ENCODE data around the gene RABGGTB. TPM values are rescaled to one million over a fixed set of nuclear protein-coding genes. Genes with fewer than 3 reads are reported as not detected.
A peak's percentile ranks its signal among the peaks of the same experiment; 100 is the strongest.
"Not testable (repeated sequence)": the region's sequence is repeated elsewhere in the genome, so short reads cannot be mapped to it uniquely, and the experiment has no call there.

RABGGTB gene
- total and polyA plus RNA-seq, 9 of the 15 experiments (the other 6 are each of a cell fraction or from before 2014, with no cell fraction given), result 148 to 354 (median 206) TPM

DNA sequence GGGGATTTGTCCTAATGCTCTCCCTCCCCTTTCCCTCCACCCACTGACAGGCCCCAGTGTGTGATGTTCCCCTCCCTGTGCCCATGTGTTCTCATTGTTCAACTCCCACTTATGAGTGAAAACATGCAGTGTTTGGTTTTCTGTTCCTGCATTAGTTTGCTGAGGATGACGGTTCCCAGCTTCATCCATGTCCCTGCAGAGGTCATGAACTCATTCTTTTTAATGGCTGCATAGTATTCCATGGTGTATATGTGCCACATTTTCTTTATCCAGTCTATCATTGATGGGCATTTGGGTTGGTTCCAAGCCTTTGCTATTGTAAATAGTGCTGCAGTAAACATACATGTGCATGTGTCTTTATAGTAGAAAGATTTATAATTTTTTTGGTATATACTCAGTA is 37.5 kb downstream of the RABGGTB start:
- H2AFZ ChIP-seq (ENCODE audit: low read depth, low read length); H3K36me3 ChIP-seq (ENCODE audit: control insufficient read depth, insufficient read depth, low read length); H3K4me1 ChIP-seq (replicated peaks in 1 of 2; ENCODE audit: control insufficient read depth in 2 of 2, insufficient read depth in 2 of 2, low read length in 2 of 2); DNase-seq (ENCODE audit: extremely low read depth in 1 of 4, low spot score in 3 of 4); H3K27ac ChIP-seq (ENCODE audit: extremely low read depth, low read depth, low read length); H3K9ac ChIP-seq (ENCODE audit: insufficient read depth in 1 of 2, low read depth in 2 of 2, low read length in 2 of 2); H3K79me2 ChIP-seq (ENCODE audit: control insufficient read depth, insufficient read depth, low read length); in situ Hi-C loops (cut with MboI); POLR2A ChIA-PET; ATAC-seq; H3K4me3 ChIP-seq; H3K4me2 ChIP-seq (ENCODE audit: insufficient read depth, low read length); H3K27me3 ChIP-seq (ENCODE audit: control insufficient read depth in 2 of 2, insufficient read depth in 2 of 2, low read length in 2 of 2); H3K9me1 ChIP-seq (ENCODE audit: control insufficient read depth, insufficient read depth, low read length); intact Hi-C loops (cut with micrococcal nuclease); CTCF ChIA-PET (ENCODE audit: low intra/inter-chr PET ratio); H4K20me1 ChIP-seq (replicated peaks; ENCODE audit: control insufficient read depth, insufficient read depth, low read length); FAIRE-seq; BruUV-seq (replicated peaks); H3K9me3 ChIP-seq (replicated peaks; ENCODE audit: control insufficient read depth, insufficient read depth, low read depth, low read length): not testable (repeated sequence)
- WGBS (ENCODE audit: insufficient coverage, low coverage, missing lambda C conversion rate), result 13% methylated on average over 1 of the region's 1 CpG
- TF ChIP-seq ZNF146 (CRISPR knock-in tag; IDR thresholded peaks at IDR 0.05; ENCODE audit: unreplicated experiment), result peak; percentile 75

DNA sequence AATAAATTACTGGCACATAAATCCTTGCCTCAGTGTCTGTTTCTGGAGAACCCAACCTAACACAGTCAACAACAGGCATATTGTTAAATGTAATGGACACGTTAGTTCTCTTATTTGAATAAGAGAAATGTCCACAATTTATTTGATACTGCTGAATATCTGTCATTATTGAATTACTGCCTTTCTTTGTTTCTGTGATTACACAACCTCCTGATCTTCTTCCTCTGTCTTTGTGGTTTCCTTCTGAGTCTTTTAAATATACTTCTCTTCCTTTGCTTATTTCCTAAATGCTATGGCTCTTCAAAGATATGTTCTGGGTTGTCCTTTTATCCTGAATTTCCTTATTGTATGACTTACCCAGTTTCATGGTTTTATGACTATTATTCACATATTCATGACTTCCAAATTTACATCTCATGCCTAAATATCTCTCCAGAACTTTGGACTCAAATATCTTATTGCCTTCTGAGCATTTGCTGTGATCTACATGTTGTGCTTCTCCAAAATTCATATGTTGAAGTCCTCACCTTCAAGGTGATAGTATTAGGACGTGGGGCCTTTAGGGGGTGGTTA is 50.6 kb downstream of the RABGGTB start:
- in situ Hi-C loops (cut with MboI), result no loop called here
- Histone ChIP-seq H2AFZ (ENCODE audit: low read depth, low read length) (no peak overlapping the region), H3K4me3 (no peak overlapping the region), H3K27me3 (ENCODE audit: control insufficient read depth in 2 of 2, insufficient read depth in 2 of 2, low read length in 2 of 2) (no peaks in the 10 kb centered on the region), H3K79me2 (ENCODE audit: control insufficient read depth, insufficient read depth, low read length) (no peaks in the 10 kb centered on the region), H3K9ac (ENCODE audit: insufficient read depth in 1 of 2, low read depth in 2 of 2, low read length in 2 of 2) (no peak overlapping the region), H4K20me1 (replicated peaks; ENCODE audit: control insufficient read depth, insufficient read depth, low read length) (no peaks in the 10 kb centered on the region), H3K4me2 (ENCODE audit: insufficient read depth, low read length) (no peak overlapping the region), H3K4me1 (replicated peaks in 1 of 2; ENCODE audit: control insufficient read depth in 2 of 2, insufficient read depth in 2 of 2, low read length in 2 of 2) (no peaks in the 10 kb centered on the region), H3K9me3 (replicated peaks; ENCODE audit: control insufficient read depth, insufficient read depth, low read depth, low read length) (no peaks in the 10 kb centered on the region), H3K36me3 (ENCODE audit: control insufficient read depth, insufficient read depth, low read length) (no peaks in the 10 kb centered on the region), H3K27ac (ENCODE audit: extremely low read depth, low read depth, low read length) (no peak overlapping the region), H3K9me1 (ENCODE audit: control insufficient read depth, insufficient read depth, low read length) (no peaks in the 10 kb centered on the region)
- POLR2A ChIA-PET, result interaction anchor here (0.6 to 0.9 kb wide), 2 partner anchors 21 to 219 kb away, joined by 3 read pairs; no protein-coding TSS in a partner anchor
- intact Hi-C loops (cut with micrococcal nuclease), result no loop called here
- CTCF ChIA-PET (ENCODE audit: low intra/inter-chr PET ratio), result no interaction called here
- WGBS (ENCODE audit: insufficient coverage, low coverage, missing lambda C conversion rate), result 0% methylated on average over 2 of the region's 2 CpGs
- ATAC-seq (no peak), FAIRE-seq (no peak), DNase-seq (ENCODE audit: extremely low read depth in 1 of 4, low spot score in 3 of 4) (no peak)
- no TSS peak for BruUV-seq (replicated peaks)
- TF ChIP-seq TEAD1 (CRISPR knock-in tag; IDR thresholded peaks at IDR 0.05) (no peak), ZNF717 (CRISPR knock-in tag; IDR thresholded peaks at IDR 0.05) (no peak), SAFB2 (IDR thresholded peaks at IDR 0.05; ENCODE audit: borderline replicate concordance, low read depth, low read length, severe bottlenecking) (no peak), ZNF174 (CRISPR knock-in tag; IDR thresholded peaks at IDR 0.05) (no peak), ZNF561 (CRISPR knock-in tag; conservative IDR thresholded peaks at IDR 0.05) (no peak), SMC3 (conservative IDR thresholded peaks at IDR 0.05; ENCODE audit: insufficient read depth, low read depth, low read length) (no peak), TRIM24 (IDR thresholded peaks at IDR 0.05) (no peak), MYC (IDR thresholded peaks at IDR 0.05; ENCODE audit: low read depth, low read length) (no peak), MYC (CRISPR knock-in tag; IDR thresholded peaks at IDR 0.05; ENCODE audit: borderline replicate concordance, low read depth) (no peak), NCOA4 (IDR thresholded peaks at IDR 0.05; ENCODE audit: partially characterized antibody) (no peak)
- TF ChIP-seq, protein P1, sequence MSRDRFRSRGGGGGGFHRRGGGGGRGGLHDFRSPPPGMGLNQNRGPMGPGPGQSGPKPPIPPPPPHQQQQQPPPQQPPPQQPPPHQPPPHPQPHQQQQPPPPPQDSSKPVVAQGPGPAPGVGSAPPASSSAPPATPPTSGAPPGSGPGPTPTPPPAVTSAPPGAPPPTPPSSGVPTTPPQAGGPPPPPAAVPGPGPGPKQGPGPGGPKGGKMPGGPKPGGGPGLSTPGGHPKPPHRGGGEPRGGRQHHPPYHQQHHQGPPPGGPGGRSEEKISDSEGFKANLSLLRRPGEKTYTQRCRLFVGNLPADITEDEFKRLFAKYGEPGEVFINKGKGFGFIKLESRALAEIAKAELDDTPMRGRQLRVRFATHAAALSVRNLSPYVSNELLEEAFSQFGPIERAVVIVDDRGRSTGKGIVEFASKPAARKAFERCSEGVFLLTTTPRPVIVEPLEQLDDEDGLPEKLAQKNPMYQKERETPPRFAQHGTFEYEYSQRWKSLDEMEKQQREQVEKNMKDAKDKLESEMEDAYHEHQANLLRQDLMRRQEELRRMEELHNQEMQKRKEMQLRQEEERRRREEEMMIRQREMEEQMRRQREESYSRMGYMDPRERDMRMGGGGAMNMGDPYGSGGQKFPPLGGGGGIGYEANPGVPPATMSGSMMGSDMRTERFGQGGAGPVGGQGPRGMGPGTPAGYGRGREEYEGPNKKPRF (IDR thresholded peaks at IDR 0.05; ENCODE audit: low read depth, low read length), result no peak

Measured in K562 (cell line).